DND-41 (cell line): Measurements from ENCODE around the gene ESR1.

Source experiments
- ATAC-seq: fragments of 200-7000 bp; cut with Tn5 transposase; 3 replicates; pipeline ENCODE4 v1.9.1; 2021; ENCODE audit warnings: low read depth; ENCODE audit not compliant: insufficient read depth
- DNase-seq: peaks from one replicate; pipeline ENCODE4 v3.0.0-alpha.2; 2020
- H2AFZ ChIP-seq: 2 replicates; pipeline ENCODE4 v1.6.0; 2012; ENCODE audit warnings: low read depth, low read length
- H3K27ac ChIP-seq: 2 replicates; pipeline ENCODE4 v1.5.1; 2012; ENCODE audit warnings: low read length, inconsistent platforms
- H3K27me3 ChIP-seq: fragments of 200-600 bp; sonication (generic); 2 replicates; pipeline ENCODE4 v1.6.0; 2012; ENCODE audit warnings: low read length, mild to moderate bottlenecking, inconsistent platforms; ENCODE audit not compliant: insufficient read depth, poor library complexity
- H3K36me3 ChIP-seq: 2 replicates; pipeline ENCODE4 v1.5.1; 2012; ENCODE audit warnings: low read length, inconsistent platforms; ENCODE audit not compliant: insufficient read depth
- H3K4me1 ChIP-seq: 2 replicates; pipeline ENCODE4 v1.5.1; 2012; ENCODE audit warnings: mild to moderate bottlenecking, low read length; ENCODE audit not compliant: insufficient read depth
- H3K4me2 ChIP-seq: 2 replicates; pipeline ENCODE4 v1.6.0; 2012; ENCODE audit warnings: mild to moderate bottlenecking, moderate library complexity, low read length, inconsistent platforms; ENCODE audit not compliant: insufficient read depth
- H3K4me3 ChIP-seq, 2 experiments: fragments of 200-600 bp in 1 of 2; shearing (Covaris generic) in 1 of 2; 2 replicates each; pipeline ENCODE4 v1.5.1; 2012 to 2016; ENCODE audit warnings: inconsistent platforms in 2 of 2, low read length in 2 of 2, mild to moderate bottlenecking in 2 of 2, low read depth in 1 of 2, moderate library complexity in 1 of 2
- H3K79me2 ChIP-seq: 2 replicates; pipeline ENCODE4 v1.6.0; 2012; ENCODE audit warnings: low read length, inconsistent platforms; ENCODE audit not compliant: insufficient read depth
- H3K9ac ChIP-seq: 2 replicates; pipeline ENCODE4 v1.6.0; 2012; ENCODE audit warnings: low read depth, mild to moderate bottlenecking, inconsistent platforms, low read length, moderate library complexity
- H3K9me3 ChIP-seq: 2 replicates; pipeline ENCODE4 v1.5.1; 2012; ENCODE audit warnings: low read length, moderate library complexity, mild to moderate bottlenecking, inconsistent platforms; ENCODE audit not compliant: insufficient read depth, severe bottlenecking
- H4K20me1 ChIP-seq: 2 replicates; pipeline ENCODE4 v1.6.0; 2012; ENCODE audit warnings: low read length; ENCODE audit not compliant: insufficient read depth
- EZH2 ChIP-seq: IDR thresholded peaks from 3 replicates; pipeline ENCODE4 v1.6.1; 2012; ENCODE audit warnings: borderline replicate concordance, low read depth, mild to moderate bottlenecking, moderate library complexity, low read length, inconsistent platforms; ENCODE audit not compliant: severe bottlenecking
- TF ChIP-seq, protein P1 (sequence below): IDR thresholded peaks from 2 replicates; pipeline ENCODE4 v1.5.1; 2012; ENCODE audit warnings: borderline replicate concordance, low read length, moderate library complexity, mild to moderate bottlenecking; ENCODE audit not compliant: poor library complexity, severe bottlenecking; ENCODE audit errors: extremely low read depth

The ESR1 gene

DNA sequence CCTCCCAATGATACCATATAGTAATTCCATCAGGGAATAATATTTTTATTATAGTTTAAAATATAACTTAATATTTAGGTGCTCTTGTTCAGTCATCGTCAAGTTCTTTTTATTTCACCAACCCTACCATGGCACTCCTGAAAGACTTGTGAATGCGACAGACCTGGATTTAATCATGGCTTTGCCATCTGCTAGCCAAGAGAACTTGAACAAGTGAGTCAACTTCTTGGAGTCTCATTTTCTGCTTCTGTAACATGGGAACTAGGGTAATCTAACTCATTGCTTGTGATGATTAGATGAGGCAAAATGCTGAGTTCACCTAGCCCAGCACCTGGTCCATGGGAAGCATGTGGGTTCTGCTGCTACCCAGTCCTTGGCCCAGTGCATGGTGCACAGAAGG lies 62.9 kb downstream of the ESR1 start:
- no peak overlapping the region for H3K27ac ChIP-seq
- ATAC-seq: no peak
- H3K79me2 ChIP-seq: no peaks in the 10 kb centered on the region
- no peak for DNase-seq
- no peak overlapping the region for H3K9ac ChIP-seq
- H3K4me1 ChIP-seq: no peaks in the 10 kb centered on the region
- TF ChIP-seq, protein P1, sequence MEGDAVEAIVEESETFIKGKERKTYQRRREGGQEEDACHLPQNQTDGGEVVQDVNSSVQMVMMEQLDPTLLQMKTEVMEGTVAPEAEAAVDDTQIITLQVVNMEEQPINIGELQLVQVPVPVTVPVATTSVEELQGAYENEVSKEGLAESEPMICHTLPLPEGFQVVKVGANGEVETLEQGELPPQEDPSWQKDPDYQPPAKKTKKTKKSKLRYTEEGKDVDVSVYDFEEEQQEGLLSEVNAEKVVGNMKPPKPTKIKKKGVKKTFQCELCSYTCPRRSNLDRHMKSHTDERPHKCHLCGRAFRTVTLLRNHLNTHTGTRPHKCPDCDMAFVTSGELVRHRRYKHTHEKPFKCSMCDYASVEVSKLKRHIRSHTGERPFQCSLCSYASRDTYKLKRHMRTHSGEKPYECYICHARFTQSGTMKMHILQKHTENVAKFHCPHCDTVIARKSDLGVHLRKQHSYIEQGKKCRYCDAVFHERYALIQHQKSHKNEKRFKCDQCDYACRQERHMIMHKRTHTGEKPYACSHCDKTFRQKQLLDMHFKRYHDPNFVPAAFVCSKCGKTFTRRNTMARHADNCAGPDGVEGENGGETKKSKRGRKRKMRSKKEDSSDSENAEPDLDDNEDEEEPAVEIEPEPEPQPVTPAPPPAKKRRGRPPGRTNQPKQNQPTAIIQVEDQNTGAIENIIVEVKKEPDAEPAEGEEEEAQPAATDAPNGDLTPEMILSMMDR: no peak
- no peak for TF ChIP-seq EZH2
- H3K4me2 ChIP-seq: no peak overlapping the region
- no peak overlapping the region for H2AFZ ChIP-seq
- H3K36me3 ChIP-seq: no peaks in the 10 kb centered on the region
- H3K27me3 ChIP-seq: no peaks in the 10 kb centered on the region
- H4K20me1 ChIP-seq: no peaks in the 10 kb centered on the region
- no peak overlapping the region for H3K4me3 ChIP-seq
- H3K9me3 ChIP-seq: no peaks in the 10 kb centered on the region

DNA sequence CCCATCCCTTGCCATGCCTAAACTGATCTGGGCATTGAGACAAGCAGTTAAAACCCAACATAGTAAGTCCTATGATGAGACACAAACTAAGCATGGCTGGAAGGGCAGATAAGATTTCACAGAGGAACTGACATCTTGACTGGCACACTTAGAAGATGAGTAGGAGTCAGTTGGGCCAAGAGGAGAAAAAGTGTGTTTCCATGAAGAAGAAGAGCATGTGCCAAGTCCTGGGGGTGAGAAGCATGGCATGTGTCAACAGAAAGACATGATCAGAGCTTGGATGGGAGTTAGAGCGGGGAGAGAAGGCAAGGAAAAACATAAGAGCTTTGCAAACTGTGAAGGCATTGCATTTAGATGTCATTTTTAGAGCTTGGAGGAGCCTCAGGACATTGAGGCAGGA lies 68.0 kb downstream of the ESR1 start:
- TF ChIP-seq EZH2: no peak
- H4K20me1 ChIP-seq: no peaks in the 10 kb centered on the region
- no peak overlapping the region for H3K27ac ChIP-seq
- H3K4me1 ChIP-seq: no peaks in the 10 kb centered on the region
- DNase-seq: no peak
- H3K36me3 ChIP-seq: no peaks in the 10 kb centered on the region
- no peaks in the 10 kb centered on the region for H3K27me3 ChIP-seq
- H3K9ac ChIP-seq: no peak overlapping the region
- no peaks in the 10 kb centered on the region for H3K79me2 ChIP-seq
- no peak overlapping the region for H3K4me2 ChIP-seq
- H3K4me3 ChIP-seq: no peak overlapping the region
- H2AFZ ChIP-seq: no peak overlapping the region
- no peaks in the 10 kb centered on the region for H3K9me3 ChIP-seq
- no peak for ATAC-seq

DNA sequence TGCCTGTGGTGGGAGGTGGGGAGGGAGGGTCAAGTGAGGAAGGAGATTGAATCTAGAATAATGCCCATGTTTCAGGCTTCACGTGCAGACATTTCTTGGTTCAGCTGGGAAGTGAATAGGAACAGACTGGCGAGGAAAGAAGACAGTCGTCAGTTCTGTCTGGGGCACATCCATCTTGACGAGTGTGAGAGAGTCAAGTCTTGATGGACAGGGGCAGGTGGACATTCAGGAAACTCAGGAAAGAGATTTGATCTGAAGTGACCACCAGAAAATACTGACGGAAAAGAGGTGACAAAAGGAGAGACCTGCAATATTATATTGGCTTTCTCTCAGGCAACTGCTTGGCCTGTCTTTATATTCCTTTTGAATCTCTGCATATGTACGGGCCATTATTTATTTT lies 68.6 kb downstream of the ESR1 start:
- Histone ChIP-seq H3K4me3 (no peak overlapping the region), H3K4me2 (no peak overlapping the region), H3K9ac (no peak overlapping the region), H3K27me3 (no peaks in the 10 kb centered on the region), H2AFZ (no peak overlapping the region), H4K20me1 (no peaks in the 10 kb centered on the region), H3K4me1 (no peaks in the 10 kb centered on the region), H3K79me2 (no peaks in the 10 kb centered on the region), H3K36me3 (no peaks in the 10 kb centered on the region), H3K27ac (no peak overlapping the region), H3K9me3 (no peaks in the 10 kb centered on the region)
- no peak for ATAC-seq
- DNase-seq: no peak
- TF ChIP-seq EZH2: no peak
- TF ChIP-seq, protein P1: no peak

DNA sequence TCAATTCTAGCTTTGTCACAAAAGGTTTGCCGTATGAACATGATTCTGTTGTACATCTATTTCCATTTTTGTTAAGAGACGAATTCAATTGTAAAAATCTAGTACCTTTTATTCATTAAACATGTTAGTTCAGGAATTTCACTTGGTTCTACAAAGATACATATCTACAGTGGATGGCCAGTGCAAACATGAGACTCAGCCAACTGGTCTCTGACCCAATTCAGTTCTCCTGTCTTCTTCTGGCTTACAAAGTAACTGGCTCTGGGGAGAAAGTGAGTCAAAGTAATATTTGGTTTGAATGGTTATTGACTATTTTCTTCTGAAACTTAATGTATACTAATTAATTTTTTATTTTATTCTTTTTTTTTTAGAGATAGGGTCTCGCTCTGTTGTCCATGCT lies 70.0 kb downstream of the ESR1 start:
- Histone ChIP-seq H2AFZ (no peak overlapping the region), H4K20me1 (no peaks in the 10 kb centered on the region), H3K36me3 (no peaks in the 10 kb centered on the region), H3K9me3 (no peaks in the 10 kb centered on the region), H3K79me2 (no peaks in the 10 kb centered on the region), H3K4me2 (no peak overlapping the region), H3K4me1 (no peaks in the 10 kb centered on the region), H3K27ac (no peak overlapping the region), H3K27me3 (no peaks in the 10 kb centered on the region), H3K4me3 (no peak overlapping the region), H3K9ac (no peak overlapping the region)
- DNase-seq: no peak
- TF ChIP-seq EZH2: no peak
- TF ChIP-seq, protein P1: no peak
- no peak for ATAC-seq
